Neural cell (in vitro differentiated cells): Measurements from ENCODE around the gene ADAMTS17.

Experiments
- EZH2 ChIP-seq: fragments of 200-600, 300-800 bp; shearing (Covaris generic), sonication (generic); IDR thresholded peaks from 2 replicates; pipeline ENCODE4 v1.6.1; 2014; ENCODE audit warnings: antibody characterized with exemption, low read length, borderline replicate concordance, mild to moderate bottlenecking; ENCODE audit not compliant: insufficient read depth, poor library complexity, severe bottlenecking
- MXI1 ChIP-seq: fragments of 450-650 bp; conservative IDR thresholded peaks from 2 replicates; pipeline ENCODE4 v1.6.1; 2014; ENCODE audit warnings: antibody characterized with exemption, mild to moderate bottlenecking; ENCODE audit not compliant: poor library complexity, severe bottlenecking
- POLR2AphosphoS5 ChIP-seq: IDR thresholded peaks from 2 replicates; pipeline ENCODE4 v1.6.1; 2012
- RAD21 ChIP-seq: fragments of 450-650 bp; conservative IDR thresholded peaks from 2 replicates; pipeline ENCODE4 v1.6.1; 2014; ENCODE audit warnings: antibody characterized with exemption, mild to moderate bottlenecking, moderate library complexity
- TAF1 ChIP-seq: IDR thresholded peaks from 2 replicates; pipeline ENCODE4 v1.6.1; 2012; ENCODE audit warnings: low read depth
- TF ChIP-seq, protein P1 (sequence below): IDR thresholded peaks from 2 replicates; pipeline ENCODE4 v1.6.1; 2012; ENCODE audit warnings: borderline replicate concordance
- TF ChIP-seq, protein P2 (sequence below): fragments of 450-650 bp; IDR thresholded peaks from 2 replicates; pipeline ENCODE4 v1.5.1; 2014; ENCODE audit warnings: antibody characterized with exemption, mild to moderate bottlenecking, moderate library complexity; ENCODE audit not compliant: poor library complexity, severe bottlenecking

DNA sequence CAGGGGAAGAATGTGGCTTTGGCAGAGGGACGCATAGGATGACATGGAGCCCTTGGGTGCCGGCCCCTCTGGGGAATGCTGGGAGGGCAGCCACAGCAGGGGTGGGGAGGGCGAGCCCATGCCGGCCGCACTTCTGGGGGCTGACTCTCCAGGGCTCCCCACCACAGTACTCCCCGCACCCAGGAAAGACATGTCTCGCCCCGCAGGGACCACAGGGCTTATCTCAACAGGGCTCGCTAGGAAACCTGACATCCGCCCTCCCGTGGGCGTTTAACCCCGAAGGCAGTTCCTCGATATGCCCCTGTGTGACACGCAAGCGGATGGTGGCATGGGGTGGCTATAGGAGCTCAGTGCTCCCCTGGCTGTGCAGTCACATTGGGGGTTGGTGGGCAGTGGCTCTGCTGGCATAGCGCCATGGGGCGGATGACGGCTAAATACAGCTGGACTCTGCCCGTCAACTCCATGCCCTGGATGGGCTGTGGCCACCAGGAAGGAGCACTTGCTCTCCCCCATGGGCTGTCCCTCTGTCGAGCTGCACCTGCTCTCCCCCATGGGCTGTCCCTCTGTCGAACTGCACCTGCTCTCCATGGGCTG lies 141.4 kb downstream of the ADAMTS17 start:
- no peak for TF ChIP-seq RAD21
- TF ChIP-seq MXI1, result no peak
- TF ChIP-seq, protein P1, sequence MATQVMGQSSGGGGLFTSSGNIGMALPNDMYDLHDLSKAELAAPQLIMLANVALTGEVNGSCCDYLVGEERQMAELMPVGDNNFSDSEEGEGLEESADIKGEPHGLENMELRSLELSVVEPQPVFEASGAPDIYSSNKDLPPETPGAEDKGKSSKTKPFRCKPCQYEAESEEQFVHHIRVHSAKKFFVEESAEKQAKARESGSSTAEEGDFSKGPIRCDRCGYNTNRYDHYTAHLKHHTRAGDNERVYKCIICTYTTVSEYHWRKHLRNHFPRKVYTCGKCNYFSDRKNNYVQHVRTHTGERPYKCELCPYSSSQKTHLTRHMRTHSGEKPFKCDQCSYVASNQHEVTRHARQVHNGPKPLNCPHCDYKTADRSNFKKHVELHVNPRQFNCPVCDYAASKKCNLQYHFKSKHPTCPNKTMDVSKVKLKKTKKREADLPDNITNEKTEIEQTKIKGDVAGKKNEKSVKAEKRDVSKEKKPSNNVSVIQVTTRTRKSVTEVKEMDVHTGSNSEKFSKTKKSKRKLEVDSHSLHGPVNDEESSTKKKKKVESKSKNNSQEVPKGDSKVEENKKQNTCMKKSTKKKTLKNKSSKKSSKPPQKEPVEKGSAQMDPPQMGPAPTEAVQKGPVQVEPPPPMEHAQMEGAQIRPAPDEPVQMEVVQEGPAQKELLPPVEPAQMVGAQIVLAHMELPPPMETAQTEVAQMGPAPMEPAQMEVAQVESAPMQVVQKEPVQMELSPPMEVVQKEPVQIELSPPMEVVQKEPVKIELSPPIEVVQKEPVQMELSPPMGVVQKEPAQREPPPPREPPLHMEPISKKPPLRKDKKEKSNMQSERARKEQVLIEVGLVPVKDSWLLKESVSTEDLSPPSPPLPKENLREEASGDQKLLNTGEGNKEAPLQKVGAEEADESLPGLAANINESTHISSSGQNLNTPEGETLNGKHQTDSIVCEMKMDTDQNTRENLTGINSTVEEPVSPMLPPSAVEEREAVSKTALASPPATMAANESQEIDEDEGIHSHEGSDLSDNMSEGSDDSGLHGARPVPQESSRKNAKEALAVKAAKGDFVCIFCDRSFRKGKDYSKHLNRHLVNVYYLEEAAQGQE, result no peak
- TF ChIP-seq, protein P2, sequence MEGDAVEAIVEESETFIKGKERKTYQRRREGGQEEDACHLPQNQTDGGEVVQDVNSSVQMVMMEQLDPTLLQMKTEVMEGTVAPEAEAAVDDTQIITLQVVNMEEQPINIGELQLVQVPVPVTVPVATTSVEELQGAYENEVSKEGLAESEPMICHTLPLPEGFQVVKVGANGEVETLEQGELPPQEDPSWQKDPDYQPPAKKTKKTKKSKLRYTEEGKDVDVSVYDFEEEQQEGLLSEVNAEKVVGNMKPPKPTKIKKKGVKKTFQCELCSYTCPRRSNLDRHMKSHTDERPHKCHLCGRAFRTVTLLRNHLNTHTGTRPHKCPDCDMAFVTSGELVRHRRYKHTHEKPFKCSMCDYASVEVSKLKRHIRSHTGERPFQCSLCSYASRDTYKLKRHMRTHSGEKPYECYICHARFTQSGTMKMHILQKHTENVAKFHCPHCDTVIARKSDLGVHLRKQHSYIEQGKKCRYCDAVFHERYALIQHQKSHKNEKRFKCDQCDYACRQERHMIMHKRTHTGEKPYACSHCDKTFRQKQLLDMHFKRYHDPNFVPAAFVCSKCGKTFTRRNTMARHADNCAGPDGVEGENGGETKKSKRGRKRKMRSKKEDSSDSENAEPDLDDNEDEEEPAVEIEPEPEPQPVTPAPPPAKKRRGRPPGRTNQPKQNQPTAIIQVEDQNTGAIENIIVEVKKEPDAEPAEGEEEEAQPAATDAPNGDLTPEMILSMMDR, result no peak
- no peak for TF ChIP-seq EZH2
- no peak for TF ChIP-seq TAF1
- no peak for TF ChIP-seq POLR2AphosphoS5
